Measurements from ENCODE around the gene ADGRL1.
"Not testable (repeated sequence)": the region's sequence is repeated elsewhere in the genome, so short reads cannot be mapped to it uniquely, and the experiment has no call there.

Gene ADGRL1

GRCh38 chr19:14217886-14218285, 11.9 kb upstream of the ADGRL1 start:
- DNase-seq, result not testable (repeated sequence)

DNA sequence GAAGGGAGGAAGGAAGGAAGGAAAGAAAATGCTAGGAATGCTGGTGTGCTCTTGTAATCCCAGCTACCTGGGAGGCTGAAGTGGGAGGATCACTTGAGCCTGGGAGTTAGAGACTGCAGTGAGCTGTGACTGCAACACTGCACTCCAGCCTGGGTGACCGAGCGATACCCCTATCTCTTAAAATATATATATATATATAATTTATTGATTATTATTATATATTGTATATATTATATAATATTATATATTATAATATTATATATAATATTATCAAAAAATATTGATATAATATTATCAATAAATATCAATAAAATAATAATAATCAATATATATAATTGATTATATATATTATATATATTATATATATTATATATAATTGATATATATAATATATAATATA, 8.6 kb upstream of the ADGRL1 start:
- DNase-seq, result no peak

GRCh38 chr19:14210182-14210581, 4.2 kb upstream of the ADGRL1 start:
- DNase-seq, result not testable (repeated sequence)

GRCh38 chr19:14209401-14209800, 3.4 kb upstream of the ADGRL1 start:
- not testable (repeated sequence) for DNase-seq

DNA sequence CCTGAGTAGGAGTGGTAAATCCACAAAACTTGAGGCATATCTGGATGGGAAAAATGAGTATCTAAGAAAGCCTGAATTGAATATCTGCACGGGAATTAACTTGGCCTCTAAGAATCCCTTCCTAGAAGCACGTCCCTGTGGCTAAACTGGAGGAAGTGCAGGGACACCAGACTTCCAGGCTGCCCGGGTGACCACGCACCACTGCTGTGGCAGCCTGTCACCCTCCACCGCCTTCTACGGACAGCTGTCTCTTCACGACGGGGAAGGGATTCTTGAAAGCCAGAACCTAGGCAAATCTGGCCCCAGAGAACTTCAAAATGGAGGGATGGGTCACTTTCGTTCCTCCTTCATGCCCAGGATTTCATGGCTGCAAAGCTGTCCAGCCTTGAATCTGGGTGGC, 2.5 kb upstream of the ADGRL1 start:
- not testable (repeated sequence) for DNase-seq

DNA sequence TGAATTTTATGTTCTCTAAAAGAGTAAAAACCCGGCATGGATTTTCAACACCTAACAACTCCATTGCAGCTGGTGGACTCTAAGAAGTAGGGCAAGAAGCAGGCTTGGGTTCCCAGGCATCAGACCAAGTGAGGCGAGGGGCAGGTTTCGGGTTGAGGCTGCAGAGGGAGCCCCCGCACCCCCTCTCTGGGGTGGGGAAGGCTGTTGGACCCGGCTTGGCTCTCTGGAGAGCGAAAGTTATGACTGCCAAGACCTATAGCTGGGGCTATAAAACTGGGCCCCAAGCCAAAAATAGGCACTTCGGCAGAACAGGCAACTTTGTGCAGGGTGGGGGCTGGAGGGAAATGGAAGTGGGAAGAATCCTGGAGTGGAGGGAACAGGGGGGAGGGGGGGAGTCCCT, 1.8 kb upstream of the ADGRL1 start:
- not testable (repeated sequence) for DNase-seq

DNA sequence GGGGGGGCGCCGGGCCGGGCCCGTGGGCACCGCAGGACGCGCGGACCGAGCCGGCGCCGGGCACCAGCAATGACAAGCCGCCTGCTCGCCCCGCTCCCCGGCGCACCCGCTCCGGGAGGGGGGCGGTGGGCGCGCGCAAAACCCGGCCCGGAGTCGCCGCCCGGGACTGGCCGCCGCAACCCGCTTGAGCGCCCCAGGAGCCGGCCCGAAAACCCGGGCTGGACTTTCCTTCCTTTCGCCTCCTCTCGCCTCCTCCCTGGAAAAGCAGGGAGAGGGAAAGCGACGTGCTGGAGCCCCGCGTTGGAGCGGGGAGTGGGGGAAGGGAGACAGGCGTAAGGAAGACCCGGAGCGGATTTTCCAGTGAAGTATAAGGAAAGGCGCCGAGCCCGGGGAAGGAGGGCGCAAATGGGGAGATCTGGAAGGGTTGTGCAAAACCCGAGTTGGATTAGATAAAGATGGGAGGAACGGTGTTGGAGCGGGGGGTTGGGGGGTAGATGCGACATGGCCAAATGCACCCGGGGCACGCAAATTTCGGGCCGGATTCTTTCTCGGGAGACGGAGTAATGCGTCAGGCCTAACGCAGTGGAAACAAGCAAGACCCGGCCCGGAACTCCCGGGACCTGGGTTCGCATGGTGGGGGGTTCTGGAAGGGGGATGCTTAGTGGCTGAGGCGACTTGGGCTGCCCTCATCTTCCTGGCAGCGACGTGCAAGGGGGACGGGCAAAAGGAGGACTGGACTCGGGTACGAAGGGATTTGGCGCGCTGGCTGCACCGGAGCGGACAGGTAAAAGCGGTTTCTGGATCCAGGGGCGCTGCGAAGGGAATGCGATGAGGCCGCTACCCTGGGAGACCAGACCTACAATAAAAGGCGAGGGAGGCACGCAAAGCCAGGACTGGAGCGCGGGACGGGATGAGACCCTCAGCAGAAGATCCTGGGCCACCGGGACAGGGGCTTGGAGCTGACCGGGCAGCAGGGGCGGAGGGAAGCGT, 1.1 kb upstream of the ADGRL1 start:
- DNase-seq, result not testable (repeated sequence)

DNA sequence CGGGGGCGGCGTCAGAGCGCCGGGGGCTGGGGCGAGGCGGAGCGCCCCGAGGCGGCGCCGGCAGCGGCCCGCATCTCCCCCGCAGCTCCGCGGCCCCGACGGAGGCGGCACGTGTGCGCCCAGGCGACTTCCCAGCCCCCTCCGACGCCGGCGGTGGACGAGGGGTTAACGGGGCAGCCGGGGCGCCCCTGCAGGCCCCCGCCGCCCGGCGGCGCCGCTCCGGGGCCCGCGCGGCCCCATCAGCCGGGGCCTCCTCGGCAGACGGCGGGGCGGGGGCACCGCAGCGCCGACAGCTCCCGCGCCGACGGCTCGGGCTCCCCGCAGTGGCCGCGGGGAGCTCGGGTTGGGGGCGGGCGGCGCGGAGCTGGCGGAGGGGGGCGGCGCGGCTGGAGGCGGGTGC, 339 bp upstream of the ADGRL1 start:
- DNase-seq, result not testable (repeated sequence)

GRCh38 chr19:14204676-14205451, 1.1 kb downstream of the ADGRL1 start:
- DNase-seq, result not testable (repeated sequence)

GRCh38 chr19:14204219-14204618, 1.8 kb downstream of the ADGRL1 start:
- not testable (repeated sequence) for DNase-seq

DNA sequence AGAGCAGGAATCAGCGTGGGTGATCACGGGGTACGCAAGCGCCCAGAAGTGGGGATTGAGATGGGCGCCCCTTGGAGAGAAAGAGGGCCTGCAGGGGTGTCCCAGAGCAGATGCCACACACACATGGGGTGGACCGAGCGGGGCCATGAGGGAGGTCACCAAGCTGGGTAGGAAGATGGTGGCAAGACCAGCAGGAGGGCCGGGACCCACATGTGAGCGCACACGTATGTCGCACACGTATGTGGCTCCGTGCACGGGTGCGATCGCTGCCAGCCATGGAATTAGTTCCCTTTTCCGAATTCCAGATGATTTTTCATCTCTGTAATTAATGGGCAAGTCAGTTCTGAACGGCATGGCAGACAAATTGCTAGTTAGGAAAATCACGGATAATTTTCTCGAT, 2.2 kb downstream of the ADGRL1 start:
- DNase-seq, result not testable (repeated sequence)

DNA sequence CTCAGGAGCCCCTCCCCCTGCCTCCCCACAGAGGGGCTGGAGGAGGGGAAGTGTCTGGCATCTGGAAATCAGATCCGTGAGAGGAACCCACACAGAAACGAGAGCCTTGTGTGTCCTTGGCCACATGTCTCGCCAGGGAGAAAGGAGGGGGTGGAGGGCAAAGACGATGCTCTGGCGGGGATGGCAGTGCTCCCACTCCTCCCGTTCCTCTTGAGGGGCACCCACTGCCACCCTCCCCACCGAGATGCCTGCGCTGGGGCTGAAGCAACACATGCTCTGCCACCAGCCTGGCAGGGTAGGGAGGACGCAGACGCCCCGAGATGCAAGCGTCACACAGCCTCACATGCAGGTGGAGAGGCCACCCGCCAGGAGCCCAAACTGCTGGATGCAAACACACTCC, 2.8 kb downstream of the ADGRL1 start:
- DNase-seq, result no peak

GRCh38 chr19:14201481-14201880, 4.5 kb downstream of the ADGRL1 start:
- DNase-seq, result not testable (repeated sequence)

- DNase-seq, result not testable (repeated sequence)
These were observed 5.7 kb downstream of the ADGRL1 start for GRCh38 chr19:14200147-14200841.

DNA sequence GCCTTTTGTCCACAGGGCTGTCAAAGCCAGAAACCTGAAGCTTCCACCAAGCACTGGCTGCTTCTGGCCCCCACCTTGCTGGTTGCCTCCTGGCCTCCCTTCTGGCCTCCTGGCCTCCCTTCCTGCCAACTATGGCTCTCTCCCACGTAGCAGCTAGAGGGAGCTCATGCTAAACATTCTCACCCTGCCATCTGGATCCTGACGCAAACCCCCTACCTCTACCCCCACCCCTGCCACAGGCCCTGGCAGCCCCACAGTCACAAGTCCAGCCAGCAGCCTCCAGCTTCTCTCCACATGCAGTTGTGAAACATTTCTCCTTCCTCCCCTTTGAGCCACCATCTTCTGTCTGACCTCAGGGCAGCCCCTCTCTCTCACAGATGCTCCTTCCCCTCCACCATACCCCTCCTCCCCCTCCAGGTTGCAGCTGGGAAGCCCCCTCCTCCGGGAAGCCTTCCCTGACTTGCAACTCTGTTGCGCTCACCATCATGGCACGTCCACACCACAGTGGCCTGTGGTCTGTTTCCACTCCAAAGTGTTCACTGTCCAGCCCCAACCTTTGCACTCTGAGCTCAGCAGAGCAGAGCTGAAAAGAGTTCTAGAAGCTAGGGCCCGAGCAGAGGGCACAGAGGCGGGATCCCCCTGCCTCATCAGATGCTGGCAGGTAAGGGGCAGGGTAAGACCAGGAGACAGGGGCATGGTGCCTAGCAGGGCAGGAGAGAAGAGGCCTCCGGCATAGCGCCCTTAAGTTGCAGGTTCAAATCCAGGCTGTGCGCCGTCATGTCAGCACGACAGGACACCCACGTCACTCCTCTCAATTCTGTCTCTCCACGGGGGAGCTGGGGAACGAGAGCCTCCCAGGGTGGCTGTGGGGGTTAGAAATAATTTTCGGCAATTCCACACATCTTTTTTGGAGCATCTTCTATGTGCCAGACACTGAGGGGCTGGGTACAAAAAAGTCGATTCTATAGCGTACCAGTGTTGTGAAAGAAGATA, 7.3 kb downstream of the ADGRL1 start:
- DNase-seq, result no peak

DNA sequence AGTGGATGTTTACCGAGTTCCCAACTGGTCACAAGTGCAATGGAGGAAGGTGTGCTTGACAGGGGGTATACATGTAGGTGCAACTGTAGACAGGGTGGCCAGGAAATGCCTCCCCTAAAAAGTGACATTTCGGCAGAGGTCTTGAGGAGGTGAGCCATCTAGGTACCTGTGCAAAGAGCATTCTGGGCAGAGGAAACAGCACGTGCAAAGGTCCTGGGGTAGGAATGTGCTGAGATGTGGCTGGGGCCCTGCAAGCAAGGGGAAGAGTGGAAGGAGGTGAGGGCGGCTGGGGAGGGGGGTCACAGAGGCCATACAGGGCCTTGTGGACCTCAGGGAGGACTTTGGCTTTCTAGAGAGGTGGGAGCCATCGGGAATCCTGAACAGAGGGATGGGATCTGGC, 8.1 kb downstream of the ADGRL1 start:
- DNase-seq, result no peak

GRCh38 chr19:14197288-14197687, 8.7 kb downstream of the ADGRL1 start:
- DNase-seq, result not testable (repeated sequence)

- peak; percentile 38 for DNase-seq
These were observed 9.9 kb downstream of the ADGRL1 start for GRCh38 chr19:14196105-14196504.

GRCh38 chr19:14195216-14195615, 10.8 kb downstream of the ADGRL1 start:
- DNase-seq, result not testable (repeated sequence)

GRCh38 chr19:14189415-14189814, 16.6 kb downstream of the ADGRL1 start:
- DNase-seq, result no peak

DNA sequence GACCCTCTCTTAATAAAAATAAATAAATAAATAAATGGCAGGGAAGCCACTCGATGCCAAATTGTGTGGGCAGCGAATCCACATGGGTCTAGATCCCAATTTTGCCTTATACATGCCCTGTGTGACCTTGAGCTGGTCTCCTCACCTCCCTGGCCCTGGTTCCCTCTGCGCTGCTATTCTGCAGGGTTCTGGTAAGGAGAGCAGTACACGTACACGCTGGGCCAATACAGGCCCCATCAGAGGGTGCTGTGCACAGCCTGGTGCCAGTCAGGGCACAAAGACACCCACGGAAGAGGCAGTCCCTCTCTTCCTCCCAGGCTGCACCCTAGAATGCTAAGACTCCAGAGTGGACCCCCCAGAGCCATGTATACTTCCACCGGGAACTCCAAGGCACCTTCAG, 17.9 kb downstream of the ADGRL1 start:
- DNase-seq, result not testable (repeated sequence)

DNA sequence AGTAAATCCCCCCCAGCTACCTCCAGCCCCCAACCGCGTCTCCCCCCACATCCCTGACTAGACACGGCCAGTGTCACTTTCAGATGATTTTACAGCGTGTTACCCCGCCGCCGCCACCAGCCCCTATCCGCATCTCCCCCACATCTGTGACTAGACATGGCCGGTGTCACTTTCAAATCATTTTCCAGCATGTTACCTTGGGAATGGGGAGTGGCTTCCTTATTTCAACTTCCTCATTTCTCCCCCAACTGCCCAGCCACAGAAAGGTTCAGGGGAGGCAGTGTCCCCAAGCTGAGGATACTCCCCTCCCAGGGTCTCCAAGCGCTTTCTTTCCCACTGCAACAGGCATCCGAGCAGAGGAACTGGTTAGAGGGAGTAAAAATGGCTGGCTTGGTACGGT, 18.4 kb downstream of the ADGRL1 start:
- DNase-seq, result no peak

All from NCI-H748 treated with DMSO at 0.1 percent for 48 hours (cell line).